HEK293 (cell line): Measurements from ENCODE around the gene RGS7.

Source experiments
- CTCF ChIA-PET: fragments of 350-600 bp; formaldehyde crosslinking; extraction: SDS; loops from one replicate; lab custom pipeline; 2021; ENCODE audit warnings: antibody characterized with exemption; lab: Yijun Ruan, JAX
- POLR2A ChIA-PET: fragments of 300-600 bp; formaldehyde crosslinking; extraction: SDS; loops from one replicate; lab custom pipeline; 2020; ENCODE audit warnings: antibody characterized with exemption, inconsistent platforms; lab: Yijun Ruan, JAX
- H3K27ac ChIP-seq: fragments of 200-500 bp; sonication (Bioruptor generic); 2 replicates; pipeline ENCODE4 v1.5.1; 2014; ENCODE audit warnings: low read depth, low read length, control low read depth, inconsistent platforms; ENCODE audit errors: extremely low read depth
- H3K36me3 ChIP-seq, 2 experiments: fragments of 200-500 bp in 1 of 2; sonication (Bioruptor generic) in 1 of 2; 1 replicate in 1 of 2; 2 replicates in 1 of 2; pipeline ENCODE4 v1.5.1; 2014 to 2017; ENCODE audit warnings: inconsistent platforms in 2 of 2, low read length in 2 of 2; ENCODE audit not compliant: control insufficient read depth in 2 of 2, insufficient read depth in 1 of 2
- H3K4me1 ChIP-seq: fragments of 200-500 bp; sonication (Bioruptor generic); 2 replicates; pipeline ENCODE4 v1.5.1; 2014; ENCODE audit warnings: mild to moderate bottlenecking, low read length, inconsistent platforms; ENCODE audit not compliant: control insufficient read depth, insufficient read depth
- H3K4me3 ChIP-seq: 2 replicates; pipeline ENCODE4 v1.5.1; 2011; ENCODE audit warnings: low read depth, mild to moderate bottlenecking, control low read depth, low read length, moderate library complexity
- H3K9me3 ChIP-seq: fragments of 200-500 bp; sonication (Bioruptor generic); 2 replicates; pipeline ENCODE4 v1.5.1; 2014; ENCODE audit warnings: low read depth, low read length, inconsistent platforms; ENCODE audit not compliant: control insufficient read depth, insufficient read depth
- BCL11A ChIP-seq: fragments of 450-650 bp; formaldehyde crosslinking; IDR thresholded peaks from 2 replicates; pipeline ENCODE4 v1.5.1; 2016; ENCODE audit warnings: low read depth, missing biosample characterization, missing genetic modification characterization
- GLI2 ChIP-seq: fragments of 450-650 bp; formaldehyde crosslinking; IDR thresholded peaks from 2 replicates; pipeline ENCODE4; 2017; ENCODE audit warnings: missing biosample characterization, missing genetic modification characterization, low read depth, borderline replicate concordance
- KLF9 ChIP-seq: fragments of 450-650 bp; formaldehyde crosslinking; IDR thresholded peaks from 2 replicates; pipeline ENCODE4 v1.5.1; 2016; ENCODE audit warnings: missing biosample characterization, missing genetic modification characterization, low read depth
- MZF1 ChIP-seq: fragments of 450-650 bp; formaldehyde crosslinking; IDR thresholded peaks from 2 replicates; pipeline ENCODE4 v1.5.1; 2017; ENCODE audit warnings: missing biosample characterization, missing genetic modification characterization, borderline replicate concordance
- PRDM1 ChIP-seq: fragments of 450-650 bp; formaldehyde crosslinking; IDR thresholded peaks from 2 replicates; pipeline ENCODE4; 2016; ENCODE audit warnings: missing biosample characterization, missing genetic modification characterization
- ZEB2 ChIP-seq: fragments of 450-650 bp; formaldehyde crosslinking; IDR thresholded peaks from 2 replicates; pipeline ENCODE4 v1.5.1; 2016; ENCODE audit warnings: missing biosample characterization, missing genetic modification characterization
- ZFP3 ChIP-seq: fragments of 450-650 bp; formaldehyde crosslinking; IDR thresholded peaks from 2 replicates; pipeline ENCODE4 v1.5.1; 2016; ENCODE audit warnings: low read depth, missing biosample characterization, missing genetic modification characterization
- ZFP69B ChIP-seq: fragments of 450-650 bp; formaldehyde crosslinking; IDR thresholded peaks from 2 replicates; pipeline ENCODE4 v1.5.1; 2016; ENCODE audit warnings: missing biosample characterization, missing genetic modification characterization
- ZNF19 ChIP-seq: fragments of 450-650 bp; formaldehyde crosslinking; IDR thresholded peaks from 2 replicates; pipeline ENCODE4; 2016; ENCODE audit warnings: missing biosample characterization, missing genetic modification characterization, low read depth
- ZNF354C ChIP-seq: fragments of 450-650 bp; formaldehyde crosslinking; IDR thresholded peaks from 2 replicates; pipeline ENCODE4 v1.5.1; 2016; ENCODE audit warnings: missing biosample characterization, missing genetic modification characterization, low read depth, borderline replicate concordance
- ZNF426 ChIP-seq: fragments of 450-650 bp; formaldehyde crosslinking; IDR thresholded peaks from 2 replicates; pipeline ENCODE4 v1.5.1; 2017; ENCODE audit warnings: missing biosample characterization, missing genetic modification characterization, mild to moderate bottlenecking, inconsistent platforms, moderate library complexity
- ZNF501 ChIP-seq: fragments of 450-650 bp; formaldehyde crosslinking; IDR thresholded peaks from 2 replicates; pipeline ENCODE4 v1.5.1; 2016; ENCODE audit warnings: missing biosample characterization, missing genetic modification characterization
- ZNF521 ChIP-seq: fragments of 450-650 bp; formaldehyde crosslinking; IDR thresholded peaks from 2 replicates; pipeline ENCODE4 v1.5.1; 2017; ENCODE audit warnings: missing biosample characterization, mild to moderate bottlenecking, missing genetic modification characterization
- ZNF529 ChIP-seq: fragments of 450-650 bp; formaldehyde crosslinking; IDR thresholded peaks from 2 replicates; pipeline ENCODE4 v1.5.1; 2017; ENCODE audit warnings: missing genetic modification characterization, missing biosample characterization; ENCODE audit not compliant: insufficient replicate concordance
- ZNF623 ChIP-seq: fragments of 450-650 bp; formaldehyde crosslinking; IDR thresholded peaks from 2 replicates; pipeline ENCODE4 v1.5.1; 2016; ENCODE audit warnings: missing biosample characterization, missing genetic modification characterization
- ZNF654 ChIP-seq: fragments of 450-650 bp; formaldehyde crosslinking; IDR thresholded peaks from 2 replicates; pipeline ENCODE4 v1.5.1; 2016; ENCODE audit warnings: low read depth, missing biosample characterization, missing genetic modification characterization
- ZNF785 ChIP-seq: fragments of 450-650 bp; formaldehyde crosslinking; IDR thresholded peaks from 2 replicates; pipeline ENCODE4 v1.5.1; 2016; ENCODE audit warnings: missing biosample characterization, missing genetic modification characterization
- TF ChIP-seq, protein P1 (sequence below): fragments of 450-650 bp; formaldehyde crosslinking; IDR thresholded peaks from 2 replicates; pipeline ENCODE4 v1.5.1; 2016; ENCODE audit warnings: missing biosample characterization, missing genetic modification characterization, borderline replicate concordance
- TF ChIP-seq, protein P2 (sequence below): fragments of 450-650 bp; formaldehyde crosslinking; IDR thresholded peaks from 2 replicates; pipeline ENCODE4 v1.5.1; 2017; ENCODE audit warnings: missing biosample characterization, missing genetic modification characterization
- TF ChIP-seq, protein P3 (sequence below): fragments of 450-650 bp; formaldehyde crosslinking; IDR thresholded peaks from 2 replicates; pipeline ENCODE4 v1.5.1; 2016; ENCODE audit warnings: missing biosample characterization, missing genetic modification characterization
- TF ChIP-seq, protein P4 (sequence below): fragments of 450-650 bp; formaldehyde crosslinking; IDR thresholded peaks from 2 replicates; pipeline ENCODE4 v1.5.1; 2017; ENCODE audit warnings: missing biosample characterization, missing genetic modification characterization

Gene RGS7

DNA sequence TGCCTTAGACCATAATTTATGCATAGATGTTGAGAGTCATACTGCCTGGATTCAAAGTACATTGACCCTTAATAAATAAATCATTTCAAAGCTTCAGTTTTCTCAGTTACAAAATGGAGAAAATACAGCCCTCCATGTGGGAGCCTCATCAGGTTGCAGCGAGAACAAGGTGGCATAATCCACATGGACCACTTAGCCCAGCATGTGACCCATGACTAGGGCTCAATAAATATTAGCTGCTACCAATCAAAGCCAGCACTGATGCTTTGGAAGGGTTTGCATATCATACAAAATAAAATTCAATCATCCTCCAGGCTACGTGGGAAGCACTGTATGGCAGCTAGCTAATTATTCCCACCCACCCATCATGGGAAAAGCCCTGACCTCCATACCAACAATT, 33.5 kb upstream of the RGS7 start (continued):
- TF ChIP-seq ZNF521 (tag by site-specific recombination) (no peak), MZF1 (tag by site-specific recombination) (no peak)

DNA sequence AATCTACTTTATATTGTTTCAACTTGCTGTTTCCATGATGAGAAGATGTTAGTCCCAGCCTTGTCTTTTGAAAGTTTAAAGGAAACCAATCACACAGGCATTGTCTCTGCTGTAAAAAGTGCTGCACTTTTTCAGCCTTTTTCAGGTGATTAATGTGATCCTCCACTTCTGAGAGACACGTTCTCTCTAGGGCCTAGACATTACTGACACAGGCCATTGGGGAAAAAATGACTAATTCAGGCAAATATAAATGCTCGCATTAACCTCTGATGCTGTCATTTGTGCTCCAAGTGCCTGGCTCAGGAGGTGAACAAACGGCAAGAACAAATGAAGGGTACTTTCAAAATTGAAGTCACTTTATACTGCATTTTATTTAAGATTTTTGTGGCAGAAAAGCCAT, 32.4 kb upstream of the RGS7 start:
- Histone ChIP-seq H3K27ac (no peak overlapping the region), H3K36me3 (no peaks in the 10 kb centered on the region), H3K9me3 (no peaks in the 10 kb centered on the region), H3K4me1 (peaks cover 17% of the 10 kb centered on the region), H3K4me3 (no peak overlapping the region)
- TF ChIP-seq ZEB2 (tag by site-specific recombination) = no peak
- TF ChIP-seq ZNF785 (tag by site-specific recombination) = no peak
- TF ChIP-seq, protein P1, sequence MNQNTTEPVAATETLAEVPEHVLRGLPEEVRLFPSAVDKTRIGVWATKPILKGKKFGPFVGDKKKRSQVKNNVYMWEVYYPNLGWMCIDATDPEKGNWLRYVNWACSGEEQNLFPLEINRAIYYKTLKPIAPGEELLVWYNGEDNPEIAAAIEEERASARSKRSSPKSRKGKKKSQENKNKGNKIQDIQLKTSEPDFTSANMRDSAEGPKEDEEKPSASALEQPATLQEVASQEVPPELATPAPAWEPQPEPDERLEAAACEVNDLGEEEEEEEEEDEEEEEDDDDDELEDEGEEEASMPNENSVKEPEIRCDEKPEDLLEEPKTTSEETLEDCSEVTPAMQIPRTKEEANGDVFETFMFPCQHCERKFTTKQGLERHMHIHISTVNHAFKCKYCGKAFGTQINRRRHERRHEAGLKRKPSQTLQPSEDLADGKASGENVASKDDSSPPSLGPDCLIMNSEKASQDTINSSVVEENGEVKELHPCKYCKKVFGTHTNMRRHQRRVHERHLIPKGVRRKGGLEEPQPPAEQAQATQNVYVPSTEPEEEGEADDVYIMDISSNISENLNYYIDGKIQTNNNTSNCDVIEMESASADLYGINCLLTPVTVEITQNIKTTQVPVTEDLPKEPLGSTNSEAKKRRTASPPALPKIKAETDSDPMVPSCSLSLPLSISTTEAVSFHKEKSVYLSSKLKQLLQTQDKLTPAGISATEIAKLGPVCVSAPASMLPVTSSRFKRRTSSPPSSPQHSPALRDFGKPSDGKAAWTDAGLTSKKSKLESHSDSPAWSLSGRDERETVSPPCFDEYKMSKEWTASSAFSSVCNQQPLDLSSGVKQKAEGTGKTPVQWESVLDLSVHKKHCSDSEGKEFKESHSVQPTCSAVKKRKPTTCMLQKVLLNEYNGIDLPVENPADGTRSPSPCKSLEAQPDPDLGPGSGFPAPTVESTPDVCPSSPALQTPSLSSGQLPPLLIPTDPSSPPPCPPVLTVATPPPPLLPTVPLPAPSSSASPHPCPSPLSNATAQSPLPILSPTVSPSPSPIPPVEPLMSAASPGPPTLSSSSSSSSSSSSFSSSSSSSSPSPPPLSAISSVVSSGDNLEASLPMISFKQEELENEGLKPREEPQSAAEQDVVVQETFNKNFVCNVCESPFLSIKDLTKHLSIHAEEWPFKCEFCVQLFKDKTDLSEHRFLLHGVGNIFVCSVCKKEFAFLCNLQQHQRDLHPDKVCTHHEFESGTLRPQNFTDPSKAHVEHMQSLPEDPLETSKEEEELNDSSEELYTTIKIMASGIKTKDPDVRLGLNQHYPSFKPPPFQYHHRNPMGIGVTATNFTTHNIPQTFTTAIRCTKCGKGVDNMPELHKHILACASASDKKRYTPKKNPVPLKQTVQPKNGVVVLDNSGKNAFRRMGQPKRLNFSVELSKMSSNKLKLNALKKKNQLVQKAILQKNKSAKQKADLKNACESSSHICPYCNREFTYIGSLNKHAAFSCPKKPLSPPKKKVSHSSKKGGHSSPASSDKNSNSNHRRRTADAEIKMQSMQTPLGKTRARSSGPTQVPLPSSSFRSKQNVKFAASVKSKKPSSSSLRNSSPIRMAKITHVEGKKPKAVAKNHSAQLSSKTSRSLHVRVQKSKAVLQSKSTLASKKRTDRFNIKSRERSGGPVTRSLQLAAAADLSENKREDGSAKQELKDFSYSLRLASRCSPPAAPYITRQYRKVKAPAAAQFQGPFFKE (tag by site-specific recombination) = no peak
- TF ChIP-seq ZNF623 = no peak
- TF ChIP-seq GLI2 (tag by site-specific recombination) = no peak
- no peak for TF ChIP-seq ZNF501 (tag by site-specific recombination)
- TF ChIP-seq, protein P2, sequence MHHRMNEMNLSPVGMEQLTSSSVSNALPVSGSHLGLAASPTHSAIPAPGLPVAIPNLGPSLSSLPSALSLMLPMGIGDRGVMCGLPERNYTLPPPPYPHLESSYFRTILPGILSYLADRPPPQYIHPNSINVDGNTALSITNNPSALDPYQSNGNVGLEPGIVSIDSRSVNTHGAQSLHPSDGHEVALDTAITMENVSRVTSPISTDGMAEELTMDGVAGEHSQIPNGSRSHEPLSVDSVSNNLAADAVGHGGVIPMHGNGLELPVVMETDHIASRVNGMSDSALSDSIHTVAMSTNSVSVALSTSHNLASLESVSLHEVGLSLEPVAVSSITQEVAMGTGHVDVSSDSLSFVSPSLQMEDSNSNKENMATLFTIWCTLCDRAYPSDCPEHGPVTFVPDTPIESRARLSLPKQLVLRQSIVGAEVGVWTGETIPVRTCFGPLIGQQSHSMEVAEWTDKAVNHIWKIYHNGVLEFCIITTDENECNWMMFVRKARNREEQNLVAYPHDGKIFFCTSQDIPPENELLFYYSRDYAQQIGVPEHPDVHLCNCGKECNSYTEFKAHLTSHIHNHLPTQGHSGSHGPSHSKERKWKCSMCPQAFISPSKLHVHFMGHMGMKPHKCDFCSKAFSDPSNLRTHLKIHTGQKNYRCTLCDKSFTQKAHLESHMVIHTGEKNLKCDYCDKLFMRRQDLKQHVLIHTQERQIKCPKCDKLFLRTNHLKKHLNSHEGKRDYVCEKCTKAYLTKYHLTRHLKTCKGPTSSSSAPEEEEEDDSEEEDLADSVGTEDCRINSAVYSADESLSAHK = no peak
- TF ChIP-seq ZNF521 (tag by site-specific recombination) = no peak
- TF ChIP-seq ZNF354C = no peak
- no peak for TF ChIP-seq ZNF19 (tag by site-specific recombination)
- TF ChIP-seq ZNF529 (tag by site-specific recombination) = no peak
- TF ChIP-seq, protein P3, sequence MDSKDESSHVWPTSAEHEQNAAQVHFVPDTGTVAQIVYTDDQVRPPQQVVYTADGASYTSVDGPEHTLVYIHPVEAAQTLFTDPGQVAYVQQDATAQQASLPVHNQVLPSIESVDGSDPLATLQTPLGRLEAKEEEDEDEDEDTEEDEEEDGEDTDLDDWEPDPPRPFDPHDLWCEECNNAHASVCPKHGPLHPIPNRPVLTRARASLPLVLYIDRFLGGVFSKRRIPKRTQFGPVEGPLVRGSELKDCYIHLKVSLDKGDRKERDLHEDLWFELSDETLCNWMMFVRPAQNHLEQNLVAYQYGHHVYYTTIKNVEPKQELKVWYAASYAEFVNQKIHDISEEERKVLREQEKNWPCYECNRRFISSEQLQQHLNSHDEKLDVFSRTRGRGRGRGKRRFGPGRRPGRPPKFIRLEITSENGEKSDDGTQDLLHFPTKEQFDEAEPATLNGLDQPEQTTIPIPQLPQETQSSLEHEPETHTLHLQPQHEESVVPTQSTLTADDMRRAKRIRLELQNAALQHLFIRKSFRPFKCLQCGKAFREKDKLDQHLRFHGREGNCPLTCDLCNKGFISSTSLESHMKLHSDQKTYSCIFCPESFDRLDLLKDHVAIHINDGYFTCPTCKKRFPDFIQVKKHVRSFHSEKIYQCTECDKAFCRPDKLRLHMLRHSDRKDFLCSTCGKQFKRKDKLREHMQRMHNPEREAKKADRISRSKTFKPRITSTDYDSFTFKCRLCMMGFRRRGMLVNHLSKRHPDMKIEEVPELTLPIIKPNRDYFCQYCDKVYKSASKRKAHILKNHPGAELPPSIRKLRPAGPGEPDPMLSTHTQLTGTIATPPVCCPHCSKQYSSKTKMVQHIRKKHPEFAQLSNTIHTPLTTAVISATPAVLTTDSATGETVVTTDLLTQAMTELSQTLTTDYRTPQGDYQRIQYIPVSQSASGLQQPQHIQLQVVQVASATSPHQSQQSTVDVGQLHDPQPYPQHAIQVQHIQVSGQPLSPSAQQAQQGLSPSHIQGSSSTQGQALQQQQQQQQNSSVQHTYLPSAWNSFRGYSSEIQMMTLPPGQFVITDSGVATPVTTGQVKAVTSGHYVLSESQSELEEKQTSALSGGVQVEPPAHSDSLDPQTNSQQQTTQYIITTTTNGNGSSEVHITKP (tag by site-specific recombination) = no peak
- TF ChIP-seq ZFP69B = no peak
- TF ChIP-seq, protein P4, sequence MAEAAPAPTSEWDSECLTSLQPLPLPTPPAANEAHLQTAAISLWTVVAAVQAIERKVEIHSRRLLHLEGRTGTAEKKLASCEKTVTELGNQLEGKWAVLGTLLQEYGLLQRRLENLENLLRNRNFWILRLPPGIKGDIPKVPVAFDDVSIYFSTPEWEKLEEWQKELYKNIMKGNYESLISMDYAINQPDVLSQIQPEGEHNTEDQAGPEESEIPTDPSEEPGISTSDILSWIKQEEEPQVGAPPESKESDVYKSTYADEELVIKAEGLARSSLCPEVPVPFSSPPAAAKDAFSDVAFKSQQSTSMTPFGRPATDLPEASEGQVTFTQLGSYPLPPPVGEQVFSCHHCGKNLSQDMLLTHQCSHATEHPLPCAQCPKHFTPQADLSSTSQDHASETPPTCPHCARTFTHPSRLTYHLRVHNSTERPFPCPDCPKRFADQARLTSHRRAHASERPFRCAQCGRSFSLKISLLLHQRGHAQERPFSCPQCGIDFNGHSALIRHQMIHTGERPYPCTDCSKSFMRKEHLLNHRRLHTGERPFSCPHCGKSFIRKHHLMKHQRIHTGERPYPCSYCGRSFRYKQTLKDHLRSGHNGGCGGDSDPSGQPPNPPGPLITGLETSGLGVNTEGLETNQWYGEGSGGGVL (tag by site-specific recombination) = no peak
- TF ChIP-seq ZFP3 (tag by site-specific recombination) = no peak
- TF ChIP-seq ZNF426 (tag by site-specific recombination) = no peak
- TF ChIP-seq PRDM1 (tag by site-specific recombination) = no peak
- TF ChIP-seq KLF9 (tag by site-specific recombination) = no peak
- no peak for TF ChIP-seq BCL11A
- TF ChIP-seq ZNF654 (tag by site-specific recombination) = no peak
- ChIA-PET CTCF (interaction anchor here (0.7 kb wide), 1 partner anchor 35 kb away, joined by 4 read pairs; no protein-coding TSS in a partner anchor), POLR2A (no interaction called here)
